ENCODE measurements around the gene RGSL1.
"Not testable (repeated sequence)": the region's sequence is repeated elsewhere in the genome, so short reads cannot be mapped to it uniquely, and the experiment has no call there.

Gene RGSL1

GRCh38 chr1:182447124-182447523 lies 2.8 kb upstream of the RGSL1 start:
- FAIRE-seq: not testable (repeated sequence)

- FAIRE-seq: no peak
Measured at GRCh38 chr1:182447660-182448059, 2.3 kb upstream of the RGSL1 start.

- FAIRE-seq: no peak
Measured at GRCh38 chr1:182453631-182454030, 3.7 kb downstream of the RGSL1 start.

- no peak for FAIRE-seq
Measured at GRCh38 chr1:182457844-182458243, 7.9 kb downstream of the RGSL1 start.

GRCh38 chr1:182459949-182460348 lies 10.0 kb downstream of the RGSL1 start:
- FAIRE-seq: no peak

GRCh38 chr1:182460550-182460951 lies 10.6 kb downstream of the RGSL1 start:
- FAIRE-seq: no peak

- FAIRE-seq: no peak
Measured at GRCh38 chr1:182473556-182473955, 23.6 kb downstream of the RGSL1 start.

GRCh38 chr1:182476625-182477024 lies 26.7 kb downstream of the RGSL1 start:
- no peak for FAIRE-seq

GRCh38 chr1:182478238-182478637 lies 28.3 kb downstream of the RGSL1 start:
- no peak for FAIRE-seq

- FAIRE-seq: no peak
Measured at GRCh38 chr1:182484067-182484466, 34.1 kb downstream of the RGSL1 start.

- no peak for FAIRE-seq
Measured at GRCh38 chr1:182484531-182485257, 34.7 kb downstream of the RGSL1 start.

GRCh38 chr1:182485861-182486260 lies 35.9 kb downstream of the RGSL1 start:
- no peak for FAIRE-seq

GRCh38 chr1:182488803-182489202 lies 38.9 kb downstream of the RGSL1 start:
- FAIRE-seq: no peak

GRCh38 chr1:182493063-182493462 lies 43.1 kb downstream of the RGSL1 start:
- FAIRE-seq: no peak

GRCh38 chr1:182495002-182495401 lies 45.1 kb downstream of the RGSL1 start:
- FAIRE-seq: no peak

GRCh38 chr1:182495693-182496092 lies 45.7 kb downstream of the RGSL1 start:
- no peak for FAIRE-seq

GRCh38 chr1:182507685-182508084 lies 57.7 kb downstream of the RGSL1 start:
- FAIRE-seq: no peak

- FAIRE-seq: no peak
Measured at GRCh38 chr1:182515556-182515955, 65.6 kb downstream of the RGSL1 start.

- no peak for FAIRE-seq
Measured at GRCh38 chr1:182520736-182521135, 70.8 kb downstream of the RGSL1 start.

GRCh38 chr1:182525342-182525741 lies 75.4 kb downstream of the RGSL1 start:
- FAIRE-seq: no peak

GRCh38 chr1:182527680-182528079 lies 77.7 kb downstream of the RGSL1 start:
- no peak for FAIRE-seq

- FAIRE-seq: not testable (repeated sequence)
Measured at GRCh38 chr1:182528206-182528605, 78.3 kb downstream of the RGSL1 start.

GRCh38 chr1:182533896-182534295 lies 84.0 kb downstream of the RGSL1 start:
- no peak for FAIRE-seq

GRCh38 chr1:182549346-182549745 lies 99.4 kb downstream of the RGSL1 start:
- no peak for FAIRE-seq

- FAIRE-seq: no peak
Measured at GRCh38 chr1:182549811-182550210, 99.9 kb downstream of the RGSL1 start.

Data from G401.6 (cell line).